Measurements from ENCODE around the gene PILRB.

PILRB gene

GRCh38 chr7:100411101-100411500 lies 53.2 kb downstream of the PILRB start:
- DNase-seq, result no peak

- DNase-seq, result no peak
These were observed 55.4 kb downstream of the PILRB start for GRCh38 chr7:100413346-100413745.

- no peak for DNase-seq
These were observed 56.0 kb downstream of the PILRB start for GRCh38 chr7:100413889-100414288.

DNA sequence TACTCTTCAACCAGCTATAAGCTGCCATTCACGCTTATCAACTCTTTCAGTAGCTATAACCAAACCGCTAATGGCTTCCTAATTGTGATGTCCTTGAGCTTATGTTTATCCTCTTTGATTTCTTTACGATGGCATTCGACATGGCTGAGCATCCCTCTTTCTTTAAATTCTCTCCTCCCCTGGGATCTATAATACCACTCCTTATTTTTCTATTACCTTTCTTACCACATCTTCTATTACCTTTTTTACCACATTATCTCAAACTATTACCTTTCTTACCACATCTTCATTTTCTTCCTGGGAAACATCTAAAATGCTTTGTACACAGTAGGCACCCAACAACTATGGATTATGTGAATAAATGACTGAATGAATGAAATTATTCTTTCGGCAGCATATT lies 57.5 kb downstream of the PILRB start:
- DNase-seq, result no peak

Data from GOT3 (cell line).